SK-N-SH (cell line): ENCODE results near the gene TRMT44.

Experiments used
- CTCF ChIP-seq: fragments of 200-600 bp; sonication (generic); IDR thresholded peaks from 2 replicates; pipeline ENCODE4 v1.6.1; 2017; ENCODE audit warnings: antibody characterized with exemption, mild to moderate bottlenecking, moderate library complexity
- FOXM1 ChIP-seq: IDR thresholded peaks from 2 replicates; pipeline ENCODE4 v1.4.0; 2012; ENCODE audit warnings: low read depth, mild to moderate bottlenecking
- PBX3 ChIP-seq: IDR thresholded peaks from 2 replicates; pipeline ENCODE4; 2012
- POLR2AphosphoS5 ChIP-seq: IDR thresholded peaks from 2 replicates; pipeline ENCODE4 v1.6.1; 2012; ENCODE audit warnings: low read depth, low read length
- REST ChIP-seq: IDR thresholded peaks from 2 replicates; pipeline ENCODE4 v1.6.1; 2012; ENCODE audit warnings: mild to moderate bottlenecking, low read depth, low read length, moderate library complexity

GRCh38 chr4:8391071-8391470, 49.5 kb upstream of the TRMT44 start:
- TF ChIP-seq POLR2AphosphoS5 (no peak), CTCF (no peak), REST (no peak), PBX3 (no peak), FOXM1 (no peak)
